Vagina (tissue), 2 donors: ENCODE data around the gene ADAMTS2.

ENCODE experiments used
- CTCF ChIP-seq, 3 experiments: fragments of 450-650 bp in 2 of 3; fragments of 200-600 bp in 1 of 3; sonication (generic) in 1 of 3; IDR thresholded peaks; one replicate each; pipeline ENCODE4 v1.5.1; 2017 to 2019; ENCODE audit warnings: antibody characterized with exemption in 3 of 3, mild to moderate bottlenecking in 2 of 3, moderate library complexity in 2 of 3
- POLR2A ChIP-seq, 2 donors: fragments of 450-650 bp; IDR thresholded peaks; one replicate each; pipeline ENCODE4 v1.6.1; 2017; ENCODE audit warnings: antibody characterized with exemption in 2 of 2, mild to moderate bottlenecking in 2 of 2, moderate library complexity in 2 of 2
- POLR2AphosphoS5 ChIP-seq, 2 donors: sonication (generic); formaldehyde crosslinking; IDR thresholded peaks; one replicate each; pipeline ENCODE4 v1.9.0; 2017; ENCODE audit warnings: antibody characterized with exemption in 2 of 2, mild to moderate bottlenecking in 2 of 2, low read depth in 1 of 2; ENCODE audit not compliant: insufficient read depth in 1 of 2

GRCh38 chr5:179307931-179308471 lies 37.3 kb downstream of the ADAMTS2 start:
- TF ChIP-seq CTCF (IDR thresholded peaks at IDR 0.05) (no peak), POLR2A (IDR thresholded peaks at IDR 0.05) (no peak), POLR2AphosphoS5 (IDR thresholded peaks at IDR 0.05; ENCODE audit: insufficient read depth in 1 of 2, low read depth in 1 of 2) (no peak)
